H1 (cell line): Measurements from ENCODE around the gene ATP2A3. TPM values are rescaled to one million over a fixed set of nuclear protein-coding genes. Genes with fewer than 3 reads are reported as not detected.

ENCODE experiments used
- CTCF ChIA-PET: fragments of 300-600 bp; sonication (Branson Sonifier 250); formaldehyde crosslinking; loops from one replicate; lab custom pipeline; 2021; ENCODE audit not compliant: partially characterized antibody; lab: Charles Lee
- POLR2A ChIA-PET: fragments of 300-600 bp; sonication (Branson Sonifier 250); formaldehyde crosslinking; loops from one replicate; lab custom pipeline; 2021; ENCODE audit warnings: inconsistent platforms; ENCODE audit not compliant: partially characterized antibody; lab: Charles Lee
- DNase-seq, 2 experiments: peaks; one replicate each; pipeline versions ENCODE4 v3.0.0 to v3.0.0-alpha.2; 2010 to 2022; ENCODE audit warnings: low spot score in 2 of 2, low read depth in 1 of 2, mixed read lengths in 1 of 2
- FAIRE-seq: peaks from 2 replicates; lab custom pipeline; 2011; peaks lifted over from hg19 to GRCh38; lab: Jason Lieb, UNC
- H2AFZ ChIP-seq: 2 replicates; pipeline ENCODE4 v1.8.1; 2012; ENCODE audit warnings: low read length, inconsistent platforms
- H2AK5ac ChIP-seq: 2 replicates; pipeline ENCODE4 v1.6.1; 2013; ENCODE audit warnings: low read depth, low read length
- H2BK120ac ChIP-seq: replicated peaks from 2 replicates; pipeline ENCODE3; 2013; ENCODE audit warnings: low read depth, low read length, inconsistent platforms
- H2BK12ac ChIP-seq: 2 replicates; pipeline ENCODE4 v1.6.1; 2013; ENCODE audit warnings: low read depth, low read length
- H2BK15ac ChIP-seq: 2 replicates; pipeline ENCODE4 v1.6.1; 2013; ENCODE audit warnings: low read length
- H2BK20ac ChIP-seq: 2 replicates; pipeline ENCODE4 v1.6.1; 2013; ENCODE audit warnings: low read length
- H2BK5ac ChIP-seq: 2 replicates; pipeline ENCODE4 v1.6.1; 2013; ENCODE audit warnings: low read depth, low read length
- H3K14ac ChIP-seq: 2 replicates; pipeline ENCODE4 v1.6.1; 2013; ENCODE audit warnings: inconsistent platforms; ENCODE audit not compliant: insufficient read length
- H3K18ac ChIP-seq: 2 replicates; pipeline ENCODE4 v1.6.1; 2013; ENCODE audit warnings: low read length; ENCODE audit errors: extremely low read depth
- H3K23ac ChIP-seq: 2 replicates; pipeline ENCODE4 v1.6.1; 2013; ENCODE audit warnings: inconsistent platforms; ENCODE audit not compliant: insufficient read length
- H3K23me2 ChIP-seq: 2 replicates; pipeline ENCODE4 v1.6.1; 2013; ENCODE audit warnings: low read depth, low read length
- H3K27ac ChIP-seq: 2 replicates; pipeline ENCODE4 v1.6.1; 2011; ENCODE audit warnings: low read depth, low read length, inconsistent platforms
- H3K27me3 ChIP-seq, 4 experiments: replicated peaks in 1 of 4; 1 replicate in 1 of 4; 2 replicates in 3 of 4; pipeline versions ENCODE4 v1.6.1 to v1.8.1; 2011 to 2013; ENCODE audit warnings: low read length in 3 of 4, mild to moderate bottlenecking in 3 of 4, inconsistent platforms in 2 of 4, mixed read lengths in 2 of 4, moderate library complexity in 1 of 4; ENCODE audit not compliant: control insufficient read depth in 3 of 4, insufficient read depth in 3 of 4; ENCODE audit errors: extremely low read depth in 1 of 4
- H3K36me3 ChIP-seq, 4 experiments: 2 replicates each; pipeline versions ENCODE4 v1.6.1 to v1.8.1; 2011 to 2013; ENCODE audit warnings: mild to moderate bottlenecking in 4 of 4, low read length in 3 of 4, moderate library complexity in 2 of 4, control low read depth in 1 of 4, inconsistent platforms in 1 of 4; ENCODE audit not compliant: insufficient read depth in 4 of 4, control insufficient read depth in 2 of 4
- H3K4ac ChIP-seq: replicated peaks from 2 replicates; pipeline ENCODE3; 2013; ENCODE audit warnings: low read length, low read depth, mixed read lengths, inconsistent platforms; ENCODE audit not compliant: insufficient read length
- H3K4me1 ChIP-seq, 4 experiments: replicated peaks in 1 of 4; 1 replicate in 1 of 4; 2 replicates in 3 of 4; pipeline versions ENCODE4 v1.6.1 to v1.8.1; 2011 to 2013; ENCODE audit warnings: low read length in 3 of 4, inconsistent platforms in 2 of 4, mixed read lengths in 1 of 4; ENCODE audit not compliant: insufficient read depth in 4 of 4, control insufficient read depth in 3 of 4
- H3K4me2 ChIP-seq, 2 experiments: 2 replicates each; pipeline versions ENCODE4 v1.6.1 to v1.8.1; 2011 to 2013; ENCODE audit warnings: low read depth in 2 of 2, low read length in 2 of 2, control low read depth in 1 of 2, inconsistent platforms in 1 of 2, mild to moderate bottlenecking in 1 of 2; ENCODE audit not compliant: insufficient read depth in 1 of 2
- H3K4me3 ChIP-seq, 4 experiments: fragments of 200-600, 300-600 bp in 1 of 4; sonication (generic), shearing (Covaris generic), sonication (Bioruptor Twin) in 1 of 4; 2 replicates each; pipeline versions ENCODE4 v1.5.1 to v1.8.1; 2011 to 2016; ENCODE audit warnings: low read length in 4 of 4, low read depth in 3 of 4, control low read depth in 2 of 4, inconsistent platforms in 2 of 4, mild to moderate bottlenecking in 2 of 4, mixed read lengths in 1 of 4, moderate library complexity in 1 of 4; ENCODE audit not compliant: insufficient read depth in 2 of 4; ENCODE audit errors: extremely low read depth in 1 of 4
- H3K56ac ChIP-seq: replicated peaks from 2 replicates; pipeline ENCODE3; 2013; ENCODE audit warnings: low read depth, mild to moderate bottlenecking, mixed read lengths, low read length, inconsistent platforms; ENCODE audit not compliant: insufficient read length
- H3K79me1 ChIP-seq: 2 replicates; pipeline ENCODE4 v1.6.1; 2013; ENCODE audit warnings: low read depth, low read length, control low read depth
- H3K79me2 ChIP-seq, 2 experiments: 2 replicates each; pipeline versions ENCODE4 v1.6.1 to v1.8.1; 2012 to 2013; ENCODE audit warnings: low read length in 2 of 2, mild to moderate bottlenecking in 2 of 2, inconsistent platforms in 1 of 2; ENCODE audit not compliant: insufficient read depth in 2 of 2, control insufficient read depth in 1 of 2
- H3K9ac ChIP-seq, 4 experiments: replicated peaks in 1 of 4; 1 replicate in 1 of 4; 2 replicates in 3 of 4; pipeline versions ENCODE4 v1.6.1 to v1.8.1; 2011 to 2013; ENCODE audit warnings: low read depth in 3 of 4, low read length in 3 of 4, control low read depth in 2 of 4, mild to moderate bottlenecking in 2 of 4, moderate library complexity in 2 of 4, inconsistent platforms in 1 of 4; ENCODE audit errors: extremely low read depth in 1 of 4
- H3K9me3 ChIP-seq, 2 experiments: 2 replicates each; pipeline versions ENCODE4 v1.6.1 to v1.8.1; 2012 to 2013; ENCODE audit warnings: mild to moderate bottlenecking in 2 of 2, moderate library complexity in 2 of 2, control low read depth in 1 of 2, inconsistent platforms in 1 of 2, low read depth in 1 of 2, low read length in 1 of 2, mixed read lengths in 1 of 2; ENCODE audit not compliant: insufficient read depth in 2 of 2
- H4K20me1 ChIP-seq, 2 experiments: replicated peaks in 1 of 2; 2 replicates each; pipeline versions ENCODE3 to v1.8.1; 2011 to 2013; ENCODE audit warnings: inconsistent platforms in 2 of 2, low read length in 2 of 2, mild to moderate bottlenecking in 1 of 2; ENCODE audit not compliant: insufficient read depth in 2 of 2, control insufficient read depth in 1 of 2
- H4K5ac ChIP-seq: 2 replicates; pipeline ENCODE4 v1.6.1; 2013; ENCODE audit warnings: low read length, low read depth, mixed read lengths, inconsistent platforms; ENCODE audit not compliant: insufficient read length
- H4K8ac ChIP-seq: 2 replicates; pipeline ENCODE4 v1.8.0; 2013; ENCODE audit warnings: mild to moderate bottlenecking, moderate library complexity, low read length, inconsistent platforms; ENCODE audit not compliant: insufficient read depth; ENCODE audit errors: extremely low read depth
- H4K91ac ChIP-seq: replicated peaks from 2 replicates; pipeline ENCODE3; 2013; ENCODE audit warnings: low read length, mixed read lengths, inconsistent platforms; ENCODE audit not compliant: insufficient read length
- BRCA1 ChIP-seq: IDR thresholded peaks from 2 replicates; pipeline ENCODE4 v1.6.1; 2012; ENCODE audit warnings: low read depth, low read length, improper control_type of control experiment
- GTF2F1 ChIP-seq: IDR thresholded peaks from 2 replicates; pipeline ENCODE4 v1.6.1; 2012; ENCODE audit warnings: low read depth, low read length, improper control_type of control experiment, borderline replicate concordance
- JUN ChIP-seq: IDR thresholded peaks from 2 replicates; pipeline ENCODE4 v1.6.1; 2011; ENCODE audit warnings: low read depth, mild to moderate bottlenecking, improper control_type of control experiment, low read length
- KDM5A ChIP-seq: fragments of 200-600 bp; IDR thresholded peaks from 2 replicates; pipeline ENCODE4 v1.7.1; 2012; ENCODE audit warnings: mild to moderate bottlenecking, low read length, inconsistent platforms, mixed read lengths
- SIX5 ChIP-seq: IDR thresholded peaks from 2 replicates; pipeline ENCODE4 v1.6.1; 2011; ENCODE audit warnings: mild to moderate bottlenecking, low read depth, low read length
- WGBS, 2 experiments: shearing (Covaris generic) in 1 of 2; methylation state at CpG; one replicate each; pipeline versions ENCODE4 v1.1.6 to v1.1.7; 2013 to 2015; ENCODE audit warnings: low lambda C conversion rate in 2 of 2, mixed read lengths in 2 of 2, inconsistent platforms in 1 of 2, low coverage in 1 of 2, missing lambda C conversion rate in 1 of 2; ENCODE audit not compliant: insufficient replicate concordance in 2 of 2, insufficient coverage in 1 of 2, insufficient read length in 1 of 2; ENCODE audit errors: extremely low coverage in 1 of 2, missing lambda C conversion rate in 1 of 2; 5-methylcytosine and 5-hydroxymethylcytosine counted together
- polyA plus RNA-seq, 7 experiments: library from polyadenylated mRNA; depleted of rRNA in 3 of 7; stranded (reverse) in 5 of 7; unstranded in 2 of 7; fragments of >200 nt in 5 of 7; fragments of 200-250 nt in 2 of 7; gene quantifications; 1 replicate in 5 of 7; 2 replicates in 1 of 7; 4 replicates in 1 of 7; pipeline versions ENCODE4 v1.2.1 to v1.2.3, GENCODE V29; 2011 to 2013; ENCODE audit warnings: missing spikeins in 2 of 7, mixed read lengths in 2 of 7
- total RNA-seq: library from RNA; stranded (reverse); fragmentation: NEBNext Ultra II Directional; extraction: Animal tissue kit (Norgen Biotek cat#: 25700); gene quantifications from 2 replicates; pipeline ENCODE4 v1.2.1, GENCODE V29; 2021

Gene ATP2A3
- total and polyA plus RNA-seq, 2 of the 8 experiments (the other 6 are each of a cell fraction or from before 2014, with no cell fraction given) = 18.4 to 32.5 TPM

- Histone ChIP-seq H3K27me3 (no peaks in the 10 kb centered on the region; a peak in 1 of 7 replicates), H3K9ac (no peak overlapping the region), H4K8ac (peak overlapping the region; percentile 31; the same call in 1 of the 2 replicates), H2BK15ac (no peak overlapping the region), H3K27ac (no peak overlapping the region), H2BK20ac (no peak overlapping the region), H3K9me3 (peaks cover 6 to 7% of the 10 kb centered on the region in 2 experiments; a peak in 2 of 4 replicates), H4K20me1 (no peaks in the 10 kb centered on the region), H3K4me2 (no peak overlapping the region), H2BK12ac (no peak overlapping the region), H2AFZ (no peak overlapping the region), H2BK5ac (no peak overlapping the region), H3K14ac (no peak overlapping the region), H3K56ac (no peak overlapping the region), H4K91ac (no peak overlapping the region), H3K36me3 (no peaks in the 10 kb centered on the region), H3K4me3 (no peak overlapping the region), H3K23me2 (no peaks in the 10 kb centered on the region), H3K79me2 (no peaks in the 10 kb centered on the region), H3K18ac (no peak overlapping the region), H3K4me1 (peaks cover 0 to 23% (median 7%) of the 10 kb centered on the region in 4 experiments; a peak in 5 of 7 replicates), H2BK120ac (no peak overlapping the region), H3K79me1 (no peaks in the 10 kb centered on the region), H2AK5ac (no peak overlapping the region), H4K5ac (no peak overlapping the region), H3K4ac (no peak overlapping the region), H3K23ac (no peak overlapping the region)
- DNase-seq (no peak), FAIRE-seq (no peak)
- POLR2A ChIA-PET = interaction anchor here (0.8 to 2.3 kb wide), 3 partner anchors 9 to 27 kb away, joined by 3 to 6 read pairs (median 4); partner anchors contain the start of gene ATP2A3
- no peak for TF ChIP-seq GTF2F1
- TF ChIP-seq BRCA1 = no peak
- TF ChIP-seq KDM5A = no peak
- TF ChIP-seq JUN = no peak
- no peak for TF ChIP-seq SIX5
- WGBS, 2 experiments = 91% methylated on average over 13 of the region's 15 CpGs; no CpG with 5 or more reads in 1 of the 2 experiments
- CTCF ChIA-PET = interaction anchor here (0.7 to 2.3 kb wide), 3 partner anchors 13 to 31 kb away, joined by 3 to 6 read pairs (median 5); no protein-coding TSS in a partner anchor
These were observed 10.0 kb upstream of the ATP2A3 start for GRCh38 chr17:3974138-3974687.
